Vagina (tissue), 2 donors: ENCODE measurements around the gene GALNT7. TPM values are rescaled to one million over a fixed set of nuclear protein-coding genes. Genes with fewer than 3 reads are reported as not detected.

Source experiments
- DNase-seq, 2 donors: peaks; one replicate each; pipeline ENCODE4 v3.0.0-alpha.2; 2017; ENCODE audit errors: extremely low spot score in 2 of 2
- H3K27ac ChIP-seq: fragments of 200-600 bp; sonication (generic); one replicate; pipeline ENCODE4 v1.5.1; 2019
- H3K27me3 ChIP-seq: fragments of 200-600 bp; sonication (generic); one replicate; pipeline ENCODE4 v1.5.1; 2019
- H3K36me3 ChIP-seq, 2 donors: fragments of 200-600 bp; sonication (generic); one replicate each; pipeline ENCODE4 v1.5.1; 2017 to 2019
- H3K4me1 ChIP-seq: fragments of 200-600 bp; sonication (generic); one replicate; pipeline ENCODE4 v1.5.1; 2019
- H3K4me3 ChIP-seq, 2 donors: fragments of 200-600 bp; sonication (generic); 1 replicate in 1 of 2; 2 replicates in 1 of 2; pipeline ENCODE4 v1.5.1; 2016 to 2019
- H3K9me3 ChIP-seq: fragments of 200-600 bp; sonication (generic); one replicate; pipeline ENCODE4 v1.5.1; 2019
- POLR2A ChIP-seq, 2 donors: fragments of 450-650 bp; IDR thresholded peaks; one replicate each; pipeline ENCODE4 v1.6.1; 2017; ENCODE audit warnings: antibody characterized with exemption in 2 of 2, mild to moderate bottlenecking in 2 of 2, moderate library complexity in 2 of 2
- POLR2AphosphoS5 ChIP-seq, 2 donors: sonication (generic); formaldehyde crosslinking; IDR thresholded peaks; one replicate each; pipeline ENCODE4 v1.9.0; 2017; ENCODE audit warnings: antibody characterized with exemption in 2 of 2, mild to moderate bottlenecking in 2 of 2, low read depth in 1 of 2; ENCODE audit not compliant: insufficient read depth in 1 of 2
- intact Hi-C: fragments of 100-400 bp; cut with DNase I; formaldehyde crosslinking; loops from one replicate; pipeline ENCODE4 v1.15.1; 2023
- total RNA-seq: library from RNA; depleted of rRNA; stranded (reverse); fragments of >200 nt; gene quantifications from one replicate; pipeline ENCODE4 v1.2.3, GENCODE V29; 2016
- TF ChIP-seq, protein P1 (sequence below), 3 experiments: fragments of 450-650 bp in 2 of 3; fragments of 200-600 bp in 1 of 3; sonication (generic) in 1 of 3; IDR thresholded peaks; one replicate each; pipeline ENCODE4 v1.5.1; 2017 to 2019; ENCODE audit warnings: antibody characterized with exemption in 3 of 3, mild to moderate bottlenecking in 2 of 3, moderate library complexity in 2 of 3

Gene GALNT7
- total RNA-seq, 1 donor from 2014 or later, result 9.1 TPM

DNA sequence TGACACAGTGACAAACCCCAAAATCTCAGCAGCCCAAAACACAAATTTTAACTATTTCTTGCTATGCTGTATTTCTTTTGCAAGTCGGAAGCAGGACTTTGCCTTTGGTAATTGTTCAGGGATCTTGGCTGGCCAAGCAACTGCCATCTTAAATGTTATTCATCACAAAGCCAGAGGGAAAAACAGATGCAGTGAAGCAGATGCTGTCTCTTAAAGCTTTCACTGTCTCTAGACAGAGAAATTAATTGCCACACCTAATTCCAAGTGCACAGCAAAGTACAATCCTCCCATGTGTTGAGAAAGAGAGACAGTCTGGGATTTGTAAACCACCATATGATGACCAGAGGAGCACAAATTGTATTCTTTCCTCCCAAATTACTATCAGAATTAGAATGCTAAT, 30.0 kb upstream of the GALNT7 start:
- H3K4me1 ChIP-seq, result no peaks in the 10 kb centered on the region
- no peak overlapping the region for H3K27ac ChIP-seq
- intact Hi-C loops, result no loop called here
- no peaks in the 10 kb centered on the region for H3K9me3 ChIP-seq
- no peaks in the 10 kb centered on the region for H3K27me3 ChIP-seq
- H3K4me3 ChIP-seq, result no peak overlapping the region
- no peak for DNase-seq
- no peaks in the 10 kb centered on the region for H3K36me3 ChIP-seq
- TF ChIP-seq, protein P1, sequence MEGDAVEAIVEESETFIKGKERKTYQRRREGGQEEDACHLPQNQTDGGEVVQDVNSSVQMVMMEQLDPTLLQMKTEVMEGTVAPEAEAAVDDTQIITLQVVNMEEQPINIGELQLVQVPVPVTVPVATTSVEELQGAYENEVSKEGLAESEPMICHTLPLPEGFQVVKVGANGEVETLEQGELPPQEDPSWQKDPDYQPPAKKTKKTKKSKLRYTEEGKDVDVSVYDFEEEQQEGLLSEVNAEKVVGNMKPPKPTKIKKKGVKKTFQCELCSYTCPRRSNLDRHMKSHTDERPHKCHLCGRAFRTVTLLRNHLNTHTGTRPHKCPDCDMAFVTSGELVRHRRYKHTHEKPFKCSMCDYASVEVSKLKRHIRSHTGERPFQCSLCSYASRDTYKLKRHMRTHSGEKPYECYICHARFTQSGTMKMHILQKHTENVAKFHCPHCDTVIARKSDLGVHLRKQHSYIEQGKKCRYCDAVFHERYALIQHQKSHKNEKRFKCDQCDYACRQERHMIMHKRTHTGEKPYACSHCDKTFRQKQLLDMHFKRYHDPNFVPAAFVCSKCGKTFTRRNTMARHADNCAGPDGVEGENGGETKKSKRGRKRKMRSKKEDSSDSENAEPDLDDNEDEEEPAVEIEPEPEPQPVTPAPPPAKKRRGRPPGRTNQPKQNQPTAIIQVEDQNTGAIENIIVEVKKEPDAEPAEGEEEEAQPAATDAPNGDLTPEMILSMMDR (IDR thresholded peaks at IDR 0.05), result no peak

- Histone ChIP-seq H3K4me1 (no peaks in the 10 kb centered on the region), H3K9me3 (no peaks in the 10 kb centered on the region), H3K27ac (no peak overlapping the region), H3K36me3 (no peaks in the 10 kb centered on the region), H3K27me3 (no peaks in the 10 kb centered on the region), H3K4me3 (no peak overlapping the region)
- intact Hi-C loops, result no loop called here
- no peak for TF ChIP-seq POLR2A (IDR thresholded peaks at IDR 0.05)
- TF ChIP-seq, protein P1 (IDR thresholded peaks at IDR 0.05), result no peak
- no peak for TF ChIP-seq POLR2AphosphoS5 (IDR thresholded peaks at IDR 0.05; ENCODE audit: insufficient read depth in 1 of 2, low read depth in 1 of 2)
- DNase-seq, result no peak
Observed at GRCh38 chr4:173139561-173139960, 29.1 kb upstream of the GALNT7 start.

GRCh38 chr4:173145131-173145530, 23.5 kb upstream of the GALNT7 start:
- TF ChIP-seq POLR2A (IDR thresholded peaks at IDR 0.05) (no peak), POLR2AphosphoS5 (IDR thresholded peaks at IDR 0.05; ENCODE audit: insufficient read depth in 1 of 2, low read depth in 1 of 2) (no peak)
- TF ChIP-seq, protein P1 (IDR thresholded peaks at IDR 0.05), result no peak
- H3K9me3 ChIP-seq, result no peaks in the 10 kb centered on the region
- H3K27ac ChIP-seq, result no peak overlapping the region
- H3K27me3 ChIP-seq, result no peaks in the 10 kb centered on the region
- H3K4me1 ChIP-seq, result no peaks in the 10 kb centered on the region
- no peak for DNase-seq
- no peak overlapping the region for H3K4me3 ChIP-seq
- intact Hi-C loops, result no loop called here
- H3K36me3 ChIP-seq, result no peaks in the 10 kb centered on the region

GRCh38 chr4:173146456-173146855, 22.2 kb upstream of the GALNT7 start:
- TF ChIP-seq, protein P1 (IDR thresholded peaks at IDR 0.05), result no peak
- no peaks in the 10 kb centered on the region for H3K36me3 ChIP-seq
- no peaks in the 10 kb centered on the region for H3K4me1 ChIP-seq
- no peak overlapping the region for H3K27ac ChIP-seq
- DNase-seq, result no peak
- H3K4me3 ChIP-seq, result no peak overlapping the region
- H3K9me3 ChIP-seq, result no peaks in the 10 kb centered on the region
- intact Hi-C loops, result no loop called here
- H3K27me3 ChIP-seq, result no peaks in the 10 kb centered on the region

DNA sequence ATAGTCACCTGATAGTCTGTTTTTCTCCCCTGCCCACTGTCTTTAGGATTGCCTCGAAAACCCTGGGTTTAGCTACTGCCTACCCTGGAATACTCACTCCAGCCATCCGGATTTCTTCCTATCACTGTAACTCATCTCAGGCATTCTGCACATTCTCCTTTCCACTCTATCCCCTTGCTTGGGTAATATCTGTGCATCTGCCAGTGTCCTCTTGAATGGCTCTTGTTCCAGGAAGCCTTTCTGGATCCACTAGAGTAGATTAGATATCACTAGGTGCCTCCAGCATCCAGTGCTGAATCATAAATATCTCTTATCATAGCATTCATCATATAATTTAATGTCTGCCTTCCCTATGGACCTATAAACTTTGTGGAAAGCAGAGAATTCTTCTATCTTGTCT, 17.1 kb upstream of the GALNT7 start:
- TF ChIP-seq POLR2A (IDR thresholded peaks at IDR 0.05), result no peak
- Histone ChIP-seq H3K36me3 (no peaks in the 10 kb centered on the region), H3K9me3 (no peaks in the 10 kb centered on the region), H3K4me1 (no peaks in the 10 kb centered on the region), H3K27ac (no peak overlapping the region), H3K4me3 (no peak overlapping the region), H3K27me3 (no peaks in the 10 kb centered on the region)
- DNase-seq, result no peak
- intact Hi-C loops, result no loop called here

- DNase-seq, result no peak
- Histone ChIP-seq H3K27me3 (no peaks in the 10 kb centered on the region), H3K4me3 (no peak overlapping the region), H3K9me3 (no peaks in the 10 kb centered on the region), H3K36me3 (no peaks in the 10 kb centered on the region), H3K4me1 (no peaks in the 10 kb centered on the region), H3K27ac (no peak overlapping the region)
- intact Hi-C loops, result no loop called here
- no peak for TF ChIP-seq POLR2A (IDR thresholded peaks at IDR 0.05)
- TF ChIP-seq, protein P1 (IDR thresholded peaks at IDR 0.05), result no peak
- no peak for TF ChIP-seq POLR2AphosphoS5 (IDR thresholded peaks at IDR 0.05; ENCODE audit: insufficient read depth in 1 of 2, low read depth in 1 of 2)
Observed at GRCh38 chr4:173152104-173152503, 16.5 kb upstream of the GALNT7 start.
